Psoas muscle (tissue), 8 donors: ENCODE data around the gene TAF5L. TPM values are rescaled to one million over a fixed set of nuclear protein-coding genes. Genes with fewer than 3 reads are reported as not detected.

Experiments
- ATAC-seq, 4 donors: fragments of 200-7000 bp; cut with Tn5 transposase; one replicate each; pipeline ENCODE4 v1.9.1; 2020; ENCODE audit warnings: moderate library complexity in 3 of 4, mild to moderate bottlenecking in 2 of 4
- DNase-seq, 2 donors: peaks; one replicate each; pipeline ENCODE4 v3.0.0-alpha.2; 2020
- H3K27ac ChIP-seq: fragments of 200-600 bp; one replicate; pipeline ENCODE4 v1.8.0; 2022
- H3K27me3 ChIP-seq, 3 donors: fragments of 200-600 bp in 1 of 3; one replicate each; pipeline versions ENCODE4 v1.6.1 to v1.8.0; 2013 to 2022; ENCODE audit warnings: low read length in 2 of 3, mild to moderate bottlenecking in 2 of 3, moderate library complexity in 1 of 3; ENCODE audit not compliant: insufficient read depth in 3 of 3
- H3K36me3 ChIP-seq, 2 donors: fragments of 200-600 bp in 1 of 2; one replicate each; pipeline versions ENCODE4 v1.6.1 to v1.8.0; 2013 to 2022; ENCODE audit warnings: low read depth in 1 of 2, mild to moderate bottlenecking in 1 of 2, moderate library complexity in 1 of 2; ENCODE audit not compliant: insufficient read depth in 1 of 2
- H3K4me1 ChIP-seq: fragments of 200-600 bp; one replicate; pipeline ENCODE4 v1.8.0; 2022
- H3K4me3 ChIP-seq: fragments of 200-600 bp; one replicate; pipeline ENCODE4 v1.8.0; 2022; ENCODE audit warnings: mild to moderate bottlenecking
- H3K9me3 ChIP-seq: fragments of 200-600 bp; one replicate; pipeline ENCODE4 v1.8.0; 2022
- WGBS, 3 donors: extraction: QIAGEN DNeasy Blood & Tissue Kit; methylation state at CpG; one replicate each; pipeline versions ENCODE4 v1.1.6 to v1.1.7; 2013; 5-methylcytosine and 5-hydroxymethylcytosine counted together
- intact Hi-C, 2 donors: fragments of 100-400 bp; cut with DNase I; formaldehyde crosslinking; loops; one replicate each; pipeline versions ENCODE4 v1.11.0 to v1.14.2; 2022
- polyA plus RNA-seq, 3 donors: library from polyadenylated mRNA; stranded (reverse); fragments of 200-250 nt; gene quantifications; one replicate each; pipeline ENCODE4 v1.2.3, GENCODE V29; 2013
- total RNA-seq, 4 donors: library from RNA; stranded (reverse); fragmentation: NEBNext Ultra II Directional in 2 of 4; extraction: Animal tissue kit (Norgen Biotek cat#: 25700) in 2 of 4; gene quantifications; one replicate each; pipeline versions ENCODE4 v1.2.1 to v1.2.4, GENCODE V29; 2021 to 2023
- TF ChIP-seq, protein P1 (sequence below): fragments of 200-600 bp; IDR thresholded peaks from one replicate; pipeline ENCODE4 v1.8.0; 2022; ENCODE audit warnings: antibody characterized with exemption
- donor health status: healthy with polysubstance abuse.
- donor health status: DM: no; HTN: no; CAD: no; lungs with moderate emphysema.
- donor health status: Bipolar disorder and iron deficiency.
- donor health status: healthy.
- donor health status: DM: yes; HTN: yes; CAD: no.
- donor health status: DM: no; HTN: no; CAD: no.
- donor health status: DM: no; HTN: no; CAD: no.
- donor health status: DM: yes; HTN: yes; CAD: no.

Gene TAF5L
- total and polyA plus RNA-seq, 7 donors, result 8.5 to 49.0 (median 15.9) TPM

DNA sequence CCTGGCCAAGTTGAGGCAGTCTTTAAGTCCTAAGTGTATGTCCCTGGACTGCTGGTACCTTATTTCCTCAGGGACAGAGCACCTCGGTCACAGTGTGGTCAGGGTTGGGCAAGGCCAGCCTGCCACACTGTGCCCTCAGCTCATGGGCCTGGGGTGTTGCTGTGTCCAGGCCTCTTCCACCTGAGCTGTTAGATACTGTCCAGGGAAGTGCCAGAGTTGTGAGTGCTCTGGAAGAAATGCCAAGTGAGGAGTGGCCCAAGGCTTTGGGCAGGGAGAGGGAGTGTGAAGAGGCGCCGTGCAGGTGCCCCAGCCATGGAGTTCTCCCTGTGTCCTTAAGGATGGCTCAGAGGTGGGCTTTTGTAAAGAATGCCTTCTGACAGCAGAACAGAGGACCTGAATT, 15.4 kb upstream of the TAF5L start:
- Histone ChIP-seq H3K27ac (peak overlapping the region; percentile 58), H3K27me3 (no peaks in the 10 kb centered on the region), H3K36me3 (peaks cover 13 to 75% of the 10 kb centered on the region in 2 donors), H3K9me3 (no peaks in the 10 kb centered on the region), H3K4me3 (peak overlapping the region; percentile 1), H3K4me1 (peaks cover 25% of the 10 kb centered on the region)
- TF ChIP-seq, protein P1, sequence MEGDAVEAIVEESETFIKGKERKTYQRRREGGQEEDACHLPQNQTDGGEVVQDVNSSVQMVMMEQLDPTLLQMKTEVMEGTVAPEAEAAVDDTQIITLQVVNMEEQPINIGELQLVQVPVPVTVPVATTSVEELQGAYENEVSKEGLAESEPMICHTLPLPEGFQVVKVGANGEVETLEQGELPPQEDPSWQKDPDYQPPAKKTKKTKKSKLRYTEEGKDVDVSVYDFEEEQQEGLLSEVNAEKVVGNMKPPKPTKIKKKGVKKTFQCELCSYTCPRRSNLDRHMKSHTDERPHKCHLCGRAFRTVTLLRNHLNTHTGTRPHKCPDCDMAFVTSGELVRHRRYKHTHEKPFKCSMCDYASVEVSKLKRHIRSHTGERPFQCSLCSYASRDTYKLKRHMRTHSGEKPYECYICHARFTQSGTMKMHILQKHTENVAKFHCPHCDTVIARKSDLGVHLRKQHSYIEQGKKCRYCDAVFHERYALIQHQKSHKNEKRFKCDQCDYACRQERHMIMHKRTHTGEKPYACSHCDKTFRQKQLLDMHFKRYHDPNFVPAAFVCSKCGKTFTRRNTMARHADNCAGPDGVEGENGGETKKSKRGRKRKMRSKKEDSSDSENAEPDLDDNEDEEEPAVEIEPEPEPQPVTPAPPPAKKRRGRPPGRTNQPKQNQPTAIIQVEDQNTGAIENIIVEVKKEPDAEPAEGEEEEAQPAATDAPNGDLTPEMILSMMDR, result no peak
- intact Hi-C loops, result no loop called here
- ATAC-seq, result peak; percentile 53 to 79 (median 74)
- no peak for DNase-seq
- 33 to 65% (median 57%) methylated on average over 3 of the region's 3 CpGs for WGBS, 3 donors

DNA sequence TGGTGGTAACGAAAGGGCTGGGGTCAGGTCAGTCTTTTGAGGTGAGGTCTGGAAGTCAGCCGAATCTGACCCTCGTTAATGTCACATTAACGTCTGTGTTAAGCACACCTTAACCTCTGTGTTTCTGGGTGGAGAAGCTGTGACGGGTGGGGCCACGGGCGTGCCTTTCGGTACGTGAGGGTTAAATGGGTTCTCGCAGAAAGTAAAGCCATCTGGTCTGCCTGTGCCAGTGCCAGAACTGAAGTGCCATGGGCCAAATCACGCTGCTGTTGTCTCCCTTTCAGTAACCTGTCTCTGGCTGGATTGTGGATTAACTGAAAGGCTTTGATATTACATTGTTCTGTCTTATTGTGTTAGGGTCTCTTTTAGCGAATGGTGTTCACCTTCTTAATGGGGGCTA, 14.5 kb upstream of the TAF5L start:
- TF ChIP-seq, protein P1, result no peak
- Histone ChIP-seq H3K4me3 (peak overlapping the region; percentile 11), H3K27ac (no peak overlapping the region), H3K9me3 (no peaks in the 10 kb centered on the region), H3K4me1 (peaks cover 25% of the 10 kb centered on the region), H3K27me3 (no peaks in the 10 kb centered on the region), H3K36me3 (peaks cover 13 to 75% of the 10 kb centered on the region in 2 donors)
- ATAC-seq (peak in 3 of 4 donors; percentile 29 to 67 (median 48)), DNase-seq (no peak)
- intact Hi-C loops, result no loop called here
- 39 to 57% (median 48%) methylated on average over 12 of the region's 12 CpGs for WGBS, 3 donors

DNA sequence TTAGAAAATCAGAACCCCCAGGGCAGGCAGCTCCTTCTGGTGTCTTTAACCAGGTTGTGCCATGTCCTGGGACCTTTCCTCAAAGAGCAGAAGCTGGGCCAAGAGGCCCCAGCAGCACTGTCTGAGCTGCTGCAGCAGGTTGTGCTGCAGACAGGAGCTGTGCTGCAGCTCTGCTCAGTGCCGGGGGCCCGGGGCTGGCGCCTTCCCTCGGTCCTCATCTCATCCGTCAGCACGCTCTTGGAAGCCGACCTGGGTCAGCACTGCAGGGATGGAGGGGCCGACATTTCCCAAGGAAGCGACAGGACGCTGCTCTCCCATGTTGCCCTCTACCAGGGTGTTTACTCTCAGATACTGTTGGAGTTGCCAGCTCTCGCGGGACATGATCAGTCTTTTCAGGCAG, 11.8 kb upstream of the TAF5L start:
- WGBS, 3 donors, result 93 to 95% (median 94%) methylated on average over 12 of the region's 12 CpGs
- intact Hi-C loops, result no loop called here
- no peaks in the 10 kb centered on the region for H3K27me3 ChIP-seq
- TF ChIP-seq, protein P1, result no peak
- no peak overlapping the region for H3K4me3 ChIP-seq
- peaks cover 16 to 65% of the 10 kb centered on the region in 2 donors for H3K36me3 ChIP-seq
- DNase-seq, result no peak
- no peak overlapping the region for H3K27ac ChIP-seq
- peaks cover 31% of the 10 kb centered on the region for H3K4me1 ChIP-seq
- ATAC-seq, result no peak
- H3K9me3 ChIP-seq, result no peaks in the 10 kb centered on the region

DNA sequence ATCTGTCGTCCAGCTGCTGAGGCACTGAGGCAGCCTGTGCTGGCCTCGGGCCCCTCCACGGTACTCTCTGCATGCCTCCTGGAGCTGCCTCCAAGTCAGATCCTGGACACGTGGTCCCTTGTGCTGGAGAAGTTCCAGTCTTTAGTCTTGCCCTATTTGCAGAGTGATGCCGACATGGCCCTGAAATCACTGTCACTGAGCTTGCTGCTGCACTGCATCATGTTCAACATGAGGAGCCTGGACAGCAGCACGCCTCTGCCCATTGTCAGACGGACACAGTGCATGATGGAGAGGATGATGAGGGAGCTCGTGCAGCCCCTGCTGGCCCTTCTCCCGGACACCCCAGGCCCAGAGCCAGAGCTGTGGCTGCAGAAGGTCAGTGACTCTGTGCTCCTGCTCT, 10.1 kb upstream of the TAF5L start:
- H3K36me3 ChIP-seq, result peaks cover 19 to 65% of the 10 kb centered on the region in 2 donors
- TF ChIP-seq, protein P1, result no peak
- intact Hi-C loops, result no loop called here
- no peak overlapping the region for H3K27ac ChIP-seq
- H3K4me1 ChIP-seq, result peaks cover 22% of the 10 kb centered on the region
- no peak overlapping the region for H3K4me3 ChIP-seq
- ATAC-seq (peak; percentile 45 to 67 (median 49)), DNase-seq (no peak)
- no peaks in the 10 kb centered on the region for H3K9me3 ChIP-seq
- H3K27me3 ChIP-seq, result no peaks in the 10 kb centered on the region
- 44 to 76% (median 44%) methylated on average over 9 of the region's 9 CpGs for WGBS, 3 donors

DNA sequence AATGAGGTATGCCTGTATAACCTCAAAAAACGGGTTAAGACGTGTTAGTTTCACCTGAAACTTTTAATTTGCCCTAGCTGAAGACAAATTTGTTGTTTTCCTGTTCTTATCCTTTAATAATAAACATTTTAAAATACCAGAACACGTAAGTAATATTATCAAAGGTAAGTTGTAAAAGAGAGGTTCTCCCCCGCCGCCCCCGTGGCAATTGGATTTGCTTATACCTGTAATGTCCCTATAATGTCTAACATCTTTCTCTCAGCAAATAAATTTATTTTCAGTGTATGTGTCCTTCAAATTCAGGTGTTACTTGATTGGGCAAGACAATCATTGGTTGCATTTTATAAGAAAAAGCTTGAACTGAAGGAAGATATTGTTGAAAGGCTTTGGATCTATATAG, 6.0 kb upstream of the TAF5L start:
- WGBS, 3 donors, result 94 to 96% (median 95%) methylated on average over 6 of the region's 6 CpGs
- ATAC-seq, result no peak
- Histone ChIP-seq H3K36me3 (peaks cover 12 to 44% of the 10 kb centered on the region in 2 donors), H3K27me3 (no peaks in the 10 kb centered on the region), H3K4me1 (peaks cover 21% of the 10 kb centered on the region), H3K27ac (no peak overlapping the region), H3K4me3 (no peak overlapping the region), H3K9me3 (no peaks in the 10 kb centered on the region)
- intact Hi-C loops, result no loop called here
- TF ChIP-seq, protein P1, result no peak
- DNase-seq, result no peak
